ENCODE results near the gene SMG9.

SMG9 gene

GRCh38 chr19:43754503-43755255 is at the start of gene SMG9:
Gene SMG9, minus strand, starts transcription at chr19:43754962. Its CDS starts 4,221 bp downstream, at chr19:43750741.
- DNase-seq = peak; percentile 97

- no peak for DNase-seq
These were observed 49.7 kb upstream of the SMG9 start for GRCh38 chr19:43804432-43804831.

GRCh38 chr19:43802216-43802951 is 47.6 kb upstream of the SMG9 start, which contains the start of gene LYPD5:
Gene LYPD5, minus strand, starts transcription at chr19:43802447. Its CDS starts 67 bp downstream, at chr19:43802380.
- DNase-seq = no peak

- no peak for DNase-seq
These were observed 44.9 kb upstream of the SMG9 start for GRCh38 chr19:43799502-43800142.

GRCh38 chr19:43798546-43799409 is 44.0 kb upstream of the SMG9 start:
- DNase-seq = peak; percentile 73

GRCh38 chr19:43798026-43798545 is 43.3 kb upstream of the SMG9 start:
- DNase-seq = no peak

- no peak for DNase-seq
These were observed 42.8 kb upstream of the SMG9 start for GRCh38 chr19:43797556-43797955.

GRCh38 chr19:43797118-43797517 is 42.4 kb upstream of the SMG9 start:
- no peak for DNase-seq

- no peak for DNase-seq
These were observed 35.8 kb upstream of the SMG9 start for GRCh38 chr19:43790587-43790986.

GRCh38 chr19:43789029-43789428 is 34.3 kb upstream of the SMG9 start:
- no peak for DNase-seq

- DNase-seq = no peak
These were observed 31.9 kb upstream of the SMG9 start for GRCh38 chr19:43786665-43787064.

- peak; percentile 35 for DNase-seq
These were observed 30.4 kb upstream of the SMG9 start for GRCh38 chr19:43784981-43785808.

- DNase-seq = peak; percentile 57
These were observed 29.6 kb upstream of the SMG9 start for GRCh38 chr19:43784241-43784980.

GRCh38 chr19:43783636-43784035 is 28.9 kb upstream of the SMG9 start:
- no peak for DNase-seq

- DNase-seq = no peak
These were observed 28.0 kb upstream of the SMG9 start for GRCh38 chr19:43782689-43783231.

GRCh38 chr19:43782311-43782660 is 27.5 kb upstream of the SMG9 start:
- no peak for DNase-seq

- DNase-seq = no peak
These were observed 27.0 kb upstream of the SMG9 start for GRCh38 chr19:43781630-43782310.

- DNase-seq = peak; percentile 49
These were observed 26.2 kb upstream of the SMG9 start, which contains the start of gene KCNN4 for GRCh38 chr19:43780706-43781525. Gene KCNN4, minus strand, starts transcription at chr19:43780973. Its CDS starts 112 bp downstream, at chr19:43780861.

- DNase-seq = no peak
These were observed 25.1 kb upstream of the SMG9 start for GRCh38 chr19:43779820-43780219.
